DOHH2 (cell line): ENCODE data around the gene JARID2.

Experiments
- CTCF ChIP-seq: fragments of 200-600 bp; sonication (generic); IDR thresholded peaks from one replicate; pipeline ENCODE4 v1.5.1; 2014; ENCODE audit warnings: antibody characterized with exemption, mild to moderate bottlenecking, low read depth, low read length; ENCODE audit not compliant: poor library complexity, severe bottlenecking
- EZH2phosphoT487 ChIP-seq: fragments of 200-600 bp; sonication (generic); IDR thresholded peaks from 2 replicates; pipeline ENCODE4 v1.6.1; 2017; ENCODE audit warnings: borderline replicate concordance, mild to moderate bottlenecking, antibody characterized with exemption, low read length, moderate library complexity, mixed read lengths

GRCh38 chr6:15429141-15430110 lies 183.6 kb downstream of the JARID2 start:
- TF ChIP-seq CTCF (no peak), EZH2phosphoT487 (no peak)
